Vagina (tissue), 2 donors: ENCODE data around the gene FAM25A.
"Not testable (repeated sequence)": the region's sequence is repeated elsewhere in the genome, so short reads cannot be mapped to it uniquely, and the experiment has no call there.

Experiments
- CTCF ChIP-seq, 3 experiments: fragments of 450-650 bp in 2 of 3; fragments of 200-600 bp in 1 of 3; sonication (generic) in 1 of 3; IDR thresholded peaks; one replicate each; pipeline ENCODE4 v1.5.1; 2017 to 2019; ENCODE audit warnings: antibody characterized with exemption in 3 of 3, mild to moderate bottlenecking in 2 of 3, moderate library complexity in 2 of 3
- POLR2A ChIP-seq, 2 donors: fragments of 450-650 bp; IDR thresholded peaks; one replicate each; pipeline ENCODE4 v1.6.1; 2017; ENCODE audit warnings: antibody characterized with exemption in 2 of 2, mild to moderate bottlenecking in 2 of 2, moderate library complexity in 2 of 2
- POLR2AphosphoS5 ChIP-seq, 2 donors: sonication (generic); formaldehyde crosslinking; IDR thresholded peaks; one replicate each; pipeline ENCODE4 v1.9.0; 2017; ENCODE audit warnings: antibody characterized with exemption in 2 of 2, mild to moderate bottlenecking in 2 of 2, low read depth in 1 of 2; ENCODE audit not compliant: insufficient read depth in 1 of 2

- not testable (repeated sequence) for TF ChIP-seq CTCF (IDR thresholded peaks at IDR 0.05); POLR2A (IDR thresholded peaks at IDR 0.05); POLR2AphosphoS5 (IDR thresholded peaks at IDR 0.05; ENCODE audit: insufficient read depth in 1 of 2, low read depth in 1 of 2)
Measured at GRCh38 chr10:87018127-87018526, 2.0 kb upstream of the FAM25A start.
